ENCODE data around the gene DEFB116.

GRCh38 chr20:31256959-31257358, 51.4 kb downstream of the DEFB116 start:
- no peak for TF ChIP-seq CTCF (IDR thresholded peaks at IDR 0.05)
- no peak for TF ChIP-seq EZH2 (IDR thresholded peaks at IDR 0.05; ENCODE audit: borderline replicate concordance, insufficient read depth, low read depth, low read length, poor library complexity, severe bottlenecking)

Data from B cell (primary cell).